B cell (primary cell): ENCODE results near the gene TCF23. TPM values are rescaled to one million over a fixed set of nuclear protein-coding genes. Genes with fewer than 3 reads are reported as not detected.

Experiments used
- ATAC-seq: fragments of 200-7000 bp; cut with Tn5 transposase; one replicate; pipeline ENCODE4 v1.10.0; 2021; ENCODE audit warnings: low read depth, mild to moderate bottlenecking, moderate number of reproducible peaks, moderate library complexity
- CTCF ChIA-PET: fragments of 350-600 bp; sonication (Branson Sonifier 250); formaldehyde crosslinking; loops from one replicate; lab custom pipeline; 2021; ENCODE audit warnings: antibody characterized with exemption, inconsistent platforms; lab: Charles Lee
- POLR2A ChIA-PET: fragments of 350-600 bp; sonication (Branson Sonifier 250); formaldehyde crosslinking; loops from one replicate; lab custom pipeline; 2021; ENCODE audit warnings: antibody characterized with exemption; lab: Charles Lee
- DNase-seq: peaks from one replicate; pipeline ENCODE4 v3.0.0; 2013
- H2AFZ ChIP-seq: 2 replicates; pipeline ENCODE4 v1.6.1; 2012; ENCODE audit warnings: mild to moderate bottlenecking, low read depth, low read length; ENCODE audit not compliant: insufficient read depth, poor library complexity, severe bottlenecking
- H3K27ac ChIP-seq, 2 donors: 1 replicate in 1 of 2; 2 replicates in 1 of 2; pipeline ENCODE4 v1.5.1; 2012 to 2013; ENCODE audit warnings: low read length in 2 of 2, mild to moderate bottlenecking in 2 of 2, moderate library complexity in 1 of 2
- H3K27me3 ChIP-seq, 4 experiments: fragments of 200-600 bp in 1 of 4; sonication (generic) in 1 of 4; replicated peaks in 1 of 4; 1 replicate in 2 of 4; 2 replicates in 2 of 4; pipeline versions ENCODE4 v1.6.1 to v1.7.0; 2013 to 2016; ENCODE audit warnings: low read length in 3 of 4, mild to moderate bottlenecking in 2 of 4, mixed read lengths in 1 of 4, moderate library complexity in 1 of 4; ENCODE audit not compliant: insufficient read depth in 4 of 4, control insufficient read depth in 3 of 4; ENCODE audit errors: control extremely low read depth in 1 of 4
- H3K36me3 ChIP-seq, 2 experiments: replicated peaks in 1 of 2; 1 replicate in 1 of 2; 2 replicates in 1 of 2; pipeline versions ENCODE4 v1.6.1 to v1.7.1; 2013; ENCODE audit warnings: low read length in 1 of 2; ENCODE audit not compliant: insufficient read depth in 2 of 2, control insufficient read depth in 1 of 2; ENCODE audit errors: control extremely low read depth in 1 of 2, extremely low read depth in 1 of 2
- H3K4me1 ChIP-seq, 2 donors: fragments of 200-600 bp in 1 of 2; sonication (generic) in 1 of 2; 1 replicate in 1 of 2; 2 replicates in 1 of 2; pipeline versions ENCODE4 v1.5.1 to v1.6.1; 2013 to 2017; ENCODE audit warnings: low read length in 2 of 2; ENCODE audit not compliant: control insufficient read depth in 2 of 2, insufficient read depth in 2 of 2
- H3K4me2 ChIP-seq: replicated peaks from 2 replicates; pipeline ENCODE3; 2012; ENCODE audit warnings: mild to moderate bottlenecking, low read depth, low read length; ENCODE audit not compliant: poor library complexity, severe bottlenecking
- H3K4me3 ChIP-seq, 5 experiments: fragments of 200-600 bp in 1 of 5; sonication (generic) in 1 of 5; 1 replicate in 3 of 5; 2 replicates in 2 of 5; pipeline versions ENCODE4 v1.5.1 to v1.7.0; 2011 to 2016; ENCODE audit warnings: low read length in 4 of 5, mild to moderate bottlenecking in 4 of 5, low read depth in 2 of 5, control low read depth in 1 of 5, moderate library complexity in 1 of 5; ENCODE audit not compliant: insufficient read depth in 1 of 5; ENCODE audit errors: control extremely low read depth in 1 of 5, extremely low read depth in 1 of 5
- H3K79me2 ChIP-seq: fragments of 200-600 bp; sonication (generic); one replicate; pipeline ENCODE4 v1.6.0; 2016; ENCODE audit warnings: low read length; ENCODE audit not compliant: control insufficient read depth, insufficient read depth
- H3K9ac ChIP-seq: fragments of 200-600 bp; sonication (generic); 2 replicates; pipeline ENCODE4 v1.6.1; 2017; ENCODE audit warnings: mild to moderate bottlenecking, low read length, moderate library complexity
- H3K9me3 ChIP-seq, 3 donors: one replicate each; pipeline versions ENCODE4 v1.6.1 to v1.7.1; 2013; ENCODE audit warnings: low read length in 2 of 3; ENCODE audit not compliant: control insufficient read depth in 2 of 3, insufficient read depth in 1 of 3; ENCODE audit errors: control extremely low read depth in 1 of 3
- H4K20me1 ChIP-seq: 2 replicates; pipeline ENCODE4 v1.6.0; 2012; ENCODE audit warnings: mild to moderate bottlenecking, low read length; ENCODE audit not compliant: insufficient read depth, control insufficient read depth, poor library complexity, severe bottlenecking
- H3K27ac Mint-ChIP-seq: one replicate; pipeline ENCODE4 v1.8.0; 2021; ENCODE audit warnings: mixed read lengths
- H3K27me3 Mint-ChIP-seq: one replicate; pipeline ENCODE4 v1.8.0; 2021; ENCODE audit warnings: mixed read lengths
- H3K4me1 Mint-ChIP-seq: one replicate; pipeline ENCODE4 v1.8.0; 2021; ENCODE audit warnings: mixed read lengths
- H3K4me3 Mint-ChIP-seq: one replicate; pipeline ENCODE4 v1.8.0; 2021; ENCODE audit warnings: mixed read lengths
- H3K9me3 Mint-ChIP-seq: one replicate; pipeline ENCODE4 v1.8.0; 2022; ENCODE audit warnings: mixed read lengths; ENCODE audit not compliant: insufficient read depth
- EZH2 ChIP-seq: IDR thresholded peaks from 2 replicates; pipeline ENCODE4 v1.6.1; 2012; ENCODE audit warnings: borderline replicate concordance, low read depth, mild to moderate bottlenecking, moderate library complexity, low read length; ENCODE audit not compliant: insufficient read depth, poor library complexity, severe bottlenecking
- WGBS: methylation state at CpG from one replicate; pipeline ENCODE4 v1.1.5; 2013; ENCODE audit warnings: missing lambda C conversion rate; ENCODE audit not compliant: insufficient coverage; 5-methylcytosine and 5-hydroxymethylcytosine counted together
- intact Hi-C: fragments of 100-400 bp; cut with micrococcal nuclease; formaldehyde crosslinking; loops from one replicate; pipeline ENCODE4 v1.10.0; 2022
- polyA plus RNA-seq: library from polyadenylated mRNA; depleted of rRNA; stranded (reverse); fragments of >200 nt; gene quantifications from 2 replicates; pipeline ENCODE4 v1.2.3, GENCODE V29; 2012
- total RNA-seq, 2 donors: library from RNA; stranded (reverse); fragments of 120-200 nt in 1 of 2; gene quantifications; 1 replicate in 1 of 2; 2 replicates in 1 of 2; pipeline versions ENCODE4 v1.2.3 to v1.2.4, GENCODE V29; 2013 to 2022
- TF ChIP-seq, protein P1 (sequence below): fragments of 200-600 bp; IDR thresholded peaks from one replicate; pipeline ENCODE4 v1.8.0; 2022; ENCODE audit warnings: antibody characterized with exemption, mild to moderate bottlenecking

TCF23 gene
- total and polyA plus RNA-seq, 2 donors (not counting 1 experiment from before 2014, with no cell fraction given) = 0.10 TPM; not detected in 1

GRCh38 chr2:27105981-27106380 is 42.8 kb upstream of the TCF23 start:
- Histone ChIP-seq H3K27ac (no peak overlapping the region), H3K36me3 (no peaks in the 10 kb centered on the region), H3K79me2 (no peaks in the 10 kb centered on the region), H3K4me1 (no peaks in the 10 kb centered on the region), H3K9me3 (no peaks in the 10 kb centered on the region), H3K4me2 (no peak overlapping the region), H3K4me3 (no peak overlapping the region), H4K20me1 (no peaks in the 10 kb centered on the region), H2AFZ (no peak overlapping the region), H3K27me3 (no peaks in the 10 kb centered on the region), H3K9ac (no peak overlapping the region)
- CTCF ChIA-PET = interaction anchor here (0.6 to 2.1 kb wide), 4 partner anchors 11 to 577 kb away, joined by 3 to 7 read pairs (median 4); no protein-coding TSS in a partner anchor
- POLR2A ChIA-PET = no interaction called here
- Mint-ChIP-seq H3K4me3 (no peak overlapping the region), H3K9me3 (no peaks in the 10 kb centered on the region), H3K4me1 (no peaks in the 10 kb centered on the region), H3K27ac (no peak overlapping the region), H3K27me3 (peaks cover 11% of the 10 kb centered on the region)
- no peak for DNase-seq
- ATAC-seq = no peak
- intact Hi-C loops = no loop called here
- 75% methylated on average over 2 of the region's 3 CpGs for WGBS
- TF ChIP-seq EZH2 = no peak
- TF ChIP-seq, protein P1, sequence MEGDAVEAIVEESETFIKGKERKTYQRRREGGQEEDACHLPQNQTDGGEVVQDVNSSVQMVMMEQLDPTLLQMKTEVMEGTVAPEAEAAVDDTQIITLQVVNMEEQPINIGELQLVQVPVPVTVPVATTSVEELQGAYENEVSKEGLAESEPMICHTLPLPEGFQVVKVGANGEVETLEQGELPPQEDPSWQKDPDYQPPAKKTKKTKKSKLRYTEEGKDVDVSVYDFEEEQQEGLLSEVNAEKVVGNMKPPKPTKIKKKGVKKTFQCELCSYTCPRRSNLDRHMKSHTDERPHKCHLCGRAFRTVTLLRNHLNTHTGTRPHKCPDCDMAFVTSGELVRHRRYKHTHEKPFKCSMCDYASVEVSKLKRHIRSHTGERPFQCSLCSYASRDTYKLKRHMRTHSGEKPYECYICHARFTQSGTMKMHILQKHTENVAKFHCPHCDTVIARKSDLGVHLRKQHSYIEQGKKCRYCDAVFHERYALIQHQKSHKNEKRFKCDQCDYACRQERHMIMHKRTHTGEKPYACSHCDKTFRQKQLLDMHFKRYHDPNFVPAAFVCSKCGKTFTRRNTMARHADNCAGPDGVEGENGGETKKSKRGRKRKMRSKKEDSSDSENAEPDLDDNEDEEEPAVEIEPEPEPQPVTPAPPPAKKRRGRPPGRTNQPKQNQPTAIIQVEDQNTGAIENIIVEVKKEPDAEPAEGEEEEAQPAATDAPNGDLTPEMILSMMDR = no peak

DNA sequence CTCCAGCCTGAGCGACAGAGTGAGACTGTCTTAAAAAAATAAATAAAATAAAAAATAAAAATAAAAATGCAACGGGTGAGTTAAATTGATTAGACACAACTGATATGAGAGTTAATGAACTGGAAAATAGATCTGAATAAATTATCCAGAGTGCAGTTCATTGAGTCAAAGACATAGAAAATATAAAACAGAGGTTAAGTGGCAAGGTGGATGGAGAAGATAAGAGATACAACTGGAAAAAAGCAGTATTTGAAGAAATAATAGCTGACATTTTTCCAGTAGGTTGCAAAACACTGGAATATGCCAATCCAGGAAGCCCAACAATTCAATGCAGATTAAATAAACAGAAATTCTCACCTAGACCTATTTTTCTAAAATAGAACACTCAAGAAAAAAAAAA is 40.6 kb upstream of the TCF23 start:
- no peak overlapping the region for H2AFZ ChIP-seq
- H3K4me3 ChIP-seq = no peak overlapping the region
- H3K4me2 ChIP-seq = no peak overlapping the region
- WGBS = no CpG with 5 or more reads among the region's 2 CpGs
- H3K9me3 ChIP-seq = no peaks in the 10 kb centered on the region
- no peaks in the 10 kb centered on the region for H3K4me1 ChIP-seq
- ChIA-PET POLR2A (no interaction called here), CTCF (no interaction called here)
- DNase-seq = no peak
- Mint-ChIP-seq H3K4me1 (no peaks in the 10 kb centered on the region), H3K4me3 (no peak overlapping the region), H3K27me3 (peaks cover 11% of the 10 kb centered on the region), H3K27ac (no peak overlapping the region), H3K9me3 (no peaks in the 10 kb centered on the region)
- H4K20me1 ChIP-seq = no peaks in the 10 kb centered on the region
- TF ChIP-seq, protein P1 = no peak
- no peak for TF ChIP-seq EZH2
- H3K9ac ChIP-seq = no peak overlapping the region
- H3K27ac ChIP-seq = no peak overlapping the region
- H3K36me3 ChIP-seq = no peaks in the 10 kb centered on the region
- intact Hi-C loops = no loop called here
- ATAC-seq = no peak
- H3K27me3 ChIP-seq = no peaks in the 10 kb centered on the region
- H3K79me2 ChIP-seq = no peaks in the 10 kb centered on the region
